ENCODE measurements around the gene ZNF19.

The ZNF19 gene

DNA sequence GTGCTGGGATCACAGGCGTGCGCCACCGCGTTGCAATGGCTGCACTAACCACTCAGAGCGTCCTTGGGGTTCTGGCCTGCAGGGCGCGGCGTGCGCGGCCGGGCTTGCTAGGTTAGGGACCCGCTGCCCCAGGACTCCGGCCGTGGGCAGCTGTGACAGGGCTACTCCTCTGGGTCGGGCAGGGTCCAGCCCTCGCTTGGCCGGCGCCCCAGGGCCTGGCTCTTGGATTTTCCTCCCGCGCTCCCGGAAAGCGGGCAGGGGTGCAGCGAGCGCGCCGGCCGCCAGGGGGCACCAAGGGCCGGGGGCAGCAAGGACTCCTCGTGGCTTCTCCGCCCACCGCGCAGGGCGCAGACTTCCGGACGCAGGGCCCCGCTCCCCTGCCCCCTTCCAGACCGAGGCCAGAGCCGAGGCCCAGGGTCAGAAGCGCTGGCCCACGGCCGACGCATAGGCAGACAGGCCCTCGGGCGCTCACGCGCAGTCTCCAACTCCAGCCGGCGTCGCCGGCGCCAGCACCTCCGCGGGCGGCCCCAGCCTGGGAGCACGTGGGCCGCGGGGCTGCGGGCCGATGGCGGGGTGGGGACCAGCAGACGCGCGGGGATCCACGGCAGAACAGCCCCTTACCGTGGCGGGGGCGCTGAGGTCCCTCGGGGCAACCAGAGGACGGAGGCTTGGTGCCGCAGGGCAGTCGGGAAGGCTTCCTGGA, 47.6 kb downstream of the ZNF19 start:
- no peak for DNase-seq (ENCODE audit: low spot score)

DNA sequence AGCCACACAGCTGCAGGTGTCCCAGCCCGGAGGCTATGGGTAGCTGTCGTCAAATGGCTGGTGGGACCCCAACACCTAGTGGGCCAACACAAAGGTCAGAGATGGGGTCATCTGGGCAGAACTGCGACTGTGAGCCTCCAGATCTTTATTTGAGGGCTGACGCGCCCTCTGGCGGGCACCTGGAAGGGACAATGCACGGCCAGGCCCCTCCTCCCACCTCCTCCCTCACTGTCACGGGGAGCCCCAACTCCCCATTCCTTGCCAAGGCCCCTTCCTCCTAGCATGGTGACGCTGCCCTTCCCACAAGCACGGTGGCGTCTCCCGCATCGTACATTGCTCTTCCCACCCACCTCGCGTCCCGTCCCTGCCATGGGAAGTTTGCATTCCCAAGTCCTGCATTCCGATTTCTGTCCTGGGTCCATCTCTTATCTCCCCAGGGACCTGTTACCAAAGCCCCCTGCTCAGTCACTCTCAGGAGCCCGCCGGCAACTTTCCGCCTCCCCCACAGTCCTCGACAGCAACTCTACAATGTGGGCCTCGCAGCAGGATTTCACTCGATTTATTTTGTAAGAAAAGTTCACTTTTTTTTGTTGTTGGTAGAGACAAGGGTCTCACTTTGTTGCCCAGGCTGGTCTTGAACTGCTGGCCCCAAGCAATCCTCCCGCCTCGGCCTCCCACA, 48.3 kb downstream of the ZNF19 start:
- DNase-seq (ENCODE audit: low spot score) = peak; percentile 47

DNA sequence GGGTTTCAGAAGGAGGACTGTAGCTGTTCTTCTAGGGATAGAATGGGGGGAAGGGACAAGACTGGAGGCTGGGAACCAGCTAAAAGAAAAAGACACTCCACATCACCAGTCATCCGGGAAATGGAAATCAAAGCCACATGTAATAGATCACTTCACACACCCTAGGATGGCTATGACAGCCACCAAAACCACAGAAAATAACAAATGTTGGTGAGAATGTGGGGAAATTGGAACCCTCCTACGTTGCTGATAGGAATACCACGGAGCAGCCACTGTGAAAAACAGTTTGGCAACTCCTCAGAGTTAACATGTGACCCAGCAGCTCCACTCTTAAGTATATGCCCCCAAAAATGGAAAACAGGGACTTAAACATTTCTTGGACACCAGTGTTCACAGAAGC, 49.6 kb downstream of the ZNF19 start:
- DNase-seq (ENCODE audit: low spot score) = no peak

DNA sequence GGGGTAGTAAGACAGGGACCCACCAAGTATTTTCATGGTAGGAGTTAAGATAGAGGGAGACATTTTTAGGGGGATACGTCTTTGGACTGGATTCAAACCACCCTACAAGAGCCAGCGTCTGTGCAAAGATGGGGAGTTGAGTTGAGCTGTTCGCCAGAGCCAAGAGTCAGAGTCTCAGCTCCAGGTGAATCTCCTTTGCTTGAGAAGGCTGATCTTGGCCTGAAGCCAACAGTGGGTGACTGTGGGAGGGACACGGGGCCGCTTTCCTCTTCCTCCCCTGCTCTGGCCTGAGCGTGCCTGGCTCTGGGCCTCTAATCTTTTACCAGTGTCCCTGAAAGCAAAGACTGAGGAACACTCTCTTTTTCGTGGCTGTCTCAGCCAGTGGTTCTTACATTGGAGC, 52.7 kb downstream of the ZNF19 start:
- no peak for DNase-seq (ENCODE audit: low spot score)

DNA sequence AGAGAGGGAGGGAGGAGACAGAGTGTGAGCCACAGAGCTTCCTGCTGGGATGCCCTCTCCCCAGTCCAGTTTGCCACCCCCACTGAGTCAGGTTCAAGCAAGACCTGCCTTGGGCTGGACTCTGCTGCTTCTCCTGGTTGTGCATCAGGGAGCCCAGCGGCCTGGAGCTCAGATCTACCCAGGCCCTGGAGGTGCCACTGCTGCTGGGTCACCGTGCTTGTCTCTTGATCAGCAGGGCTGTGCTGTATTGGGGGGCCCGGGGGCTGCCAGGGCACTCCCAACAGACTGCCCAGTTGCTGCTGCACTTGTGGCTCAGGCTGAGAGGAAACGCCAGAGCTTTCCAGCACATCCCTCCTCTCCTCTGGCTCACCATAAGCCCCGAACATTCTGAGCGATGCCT, 56.2 kb downstream of the ZNF19 start:
- no peak for DNase-seq (ENCODE audit: low spot score)

DNA sequence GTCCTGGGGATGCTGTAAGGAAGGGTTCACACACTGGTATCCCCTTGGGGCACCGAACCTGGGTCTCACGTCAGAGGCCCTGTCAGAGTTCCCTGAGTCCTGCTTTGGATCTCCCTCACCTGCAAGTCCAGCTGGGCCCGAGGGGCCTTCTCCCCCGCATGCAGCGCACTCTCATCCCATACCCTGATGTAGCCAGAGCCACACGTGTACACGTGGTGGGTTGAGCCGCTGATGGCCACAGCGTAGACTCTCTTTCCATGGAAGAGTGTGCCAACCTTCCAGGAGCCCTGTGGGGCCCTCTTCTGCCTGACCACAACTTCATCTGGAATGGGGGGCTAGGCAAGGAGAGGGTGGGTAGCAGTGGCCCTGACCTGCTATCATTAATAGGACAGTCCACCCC, 57.1 kb downstream of the ZNF19 start:
- DNase-seq (ENCODE audit: low spot score) = no peak

DNA sequence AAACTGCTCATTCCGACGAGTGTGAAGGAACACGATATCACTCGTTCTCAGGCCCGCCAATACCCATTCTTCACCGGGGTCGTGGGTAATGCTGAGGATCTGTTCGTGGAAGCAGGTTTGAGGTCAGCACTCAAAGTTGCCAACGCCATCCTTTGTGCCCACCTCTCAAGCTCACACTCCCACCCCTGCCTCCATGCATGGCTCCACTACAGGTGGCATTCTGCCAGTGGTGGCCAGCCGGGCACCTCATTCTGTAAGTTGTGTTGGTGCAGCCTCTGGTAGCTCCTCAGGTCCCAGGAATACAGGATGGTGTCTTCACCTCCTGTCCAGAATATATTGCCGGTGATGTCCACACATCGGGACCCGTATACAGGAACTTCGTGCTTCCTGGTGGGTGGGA, 57.9 kb downstream of the ZNF19 start:
- DNase-seq (ENCODE audit: low spot score) = no peak

DNA sequence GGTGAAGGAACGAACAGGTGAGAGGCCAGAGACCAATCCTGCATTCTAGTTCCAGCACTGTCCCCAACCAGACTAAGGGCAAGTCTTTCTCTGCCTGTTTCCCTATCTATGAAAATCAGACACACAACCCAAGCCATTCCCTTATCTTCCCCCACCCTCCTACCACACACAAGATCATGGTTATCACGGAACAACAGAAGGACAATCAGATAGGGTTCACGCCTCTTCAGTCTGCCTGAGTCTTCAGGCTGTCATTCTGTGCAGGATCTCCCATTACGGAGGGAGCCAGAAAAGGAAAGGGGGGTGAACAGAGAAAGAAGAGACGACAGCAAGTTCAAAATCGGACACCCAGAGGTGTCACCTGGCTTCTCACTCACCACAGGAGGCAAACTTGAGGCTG, 58.4 kb downstream of the ZNF19 start:
- no peak for DNase-seq (ENCODE audit: low spot score)

DNA sequence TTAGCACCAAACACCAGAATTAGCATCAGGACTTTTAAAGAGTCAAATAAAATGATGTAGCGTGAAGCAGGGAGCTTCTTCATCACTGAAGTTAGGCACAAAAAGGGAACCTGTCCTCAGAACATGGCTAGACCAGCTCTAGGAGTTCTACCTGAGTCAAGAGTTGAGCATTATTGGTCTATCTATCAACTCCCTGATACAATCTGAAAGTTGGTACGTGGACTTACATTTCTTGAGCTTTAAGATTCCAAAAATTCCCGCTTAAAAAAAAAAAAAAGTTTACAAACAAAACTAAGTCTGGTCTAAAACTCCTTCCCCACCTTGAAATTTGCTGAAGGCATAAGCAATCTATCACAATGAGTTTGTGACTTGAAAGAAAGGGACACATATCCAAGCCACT, 59.5 kb downstream of the ZNF19 start:
- DNase-seq (ENCODE audit: low spot score) = no peak

DNA sequence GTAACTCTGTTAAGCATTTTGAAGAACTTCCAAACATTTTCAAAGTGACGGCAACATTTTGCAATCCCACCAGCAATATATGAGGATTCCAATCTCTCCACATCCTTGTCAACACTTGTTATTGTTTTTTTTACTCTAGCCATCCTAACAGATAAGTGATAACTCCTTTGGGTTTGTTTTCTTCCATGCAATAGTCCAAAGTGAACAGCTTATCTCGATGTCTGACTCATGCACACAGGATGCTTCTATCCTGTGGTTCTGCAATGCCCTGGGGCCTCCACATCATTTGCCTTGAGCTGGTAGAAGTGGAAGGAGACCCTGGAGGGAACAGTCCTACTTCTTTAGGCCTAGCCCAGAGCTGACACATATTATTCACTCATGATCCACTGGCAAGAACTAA, 60.2 kb downstream of the ZNF19 start:
- no peak for DNase-seq (ENCODE audit: low spot score)

DNA sequence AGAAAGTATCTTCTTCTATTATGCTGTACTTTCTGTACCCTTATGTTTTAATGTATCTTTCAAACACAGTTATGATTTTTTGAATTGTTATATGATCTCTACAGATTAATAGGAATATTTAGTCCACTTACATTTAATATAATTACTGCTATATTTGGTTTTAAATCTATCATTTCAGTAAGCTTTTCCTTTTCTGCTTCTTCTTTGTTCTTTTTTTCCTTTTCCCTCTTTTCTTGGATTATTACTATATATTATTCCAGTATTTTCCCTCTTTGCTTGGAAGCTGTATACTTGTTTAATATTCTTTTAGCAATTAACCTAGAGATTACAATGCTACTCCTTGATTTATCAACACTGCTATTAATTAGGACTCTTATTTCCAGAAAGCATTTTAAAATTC, 60.7 kb downstream of the ZNF19 start:
- DNase-seq (ENCODE audit: low spot score) = no peak

DNA sequence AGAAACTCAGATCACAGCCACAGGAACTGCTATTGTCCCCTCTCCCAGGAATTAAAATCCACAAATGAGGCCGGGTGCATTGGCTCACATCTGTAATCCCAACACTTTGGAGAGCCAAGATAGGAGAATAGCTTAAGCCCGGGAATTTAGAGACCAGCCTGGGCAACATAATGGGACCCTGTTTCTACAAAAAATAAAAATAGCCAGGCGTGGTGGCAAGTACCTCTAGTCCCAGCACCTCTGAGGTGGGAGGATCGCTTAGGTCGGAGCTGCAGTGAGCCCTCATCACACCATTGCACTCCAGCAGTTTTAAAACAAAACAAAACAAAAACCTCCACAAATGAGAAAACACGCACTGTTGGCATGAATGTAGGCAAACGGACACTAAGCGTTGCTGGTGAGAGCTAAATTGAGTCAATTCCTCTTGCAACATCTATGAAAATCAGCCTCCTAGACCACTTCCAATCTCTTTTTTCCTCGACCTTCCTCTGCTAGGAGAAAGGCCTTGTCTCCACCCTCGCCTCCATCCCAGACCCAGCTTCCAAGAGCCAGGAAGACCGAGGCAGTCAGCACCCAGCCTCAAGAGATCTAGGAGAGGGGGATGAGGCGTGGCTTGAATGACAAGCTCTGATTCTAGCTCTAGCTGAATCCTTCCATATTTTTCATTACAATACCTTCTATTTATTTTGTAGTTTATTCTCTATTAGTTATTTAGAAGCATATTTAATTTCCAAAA, 62.1 kb downstream of the ZNF19 start:
- no peak for DNase-seq (ENCODE audit: low spot score)

DNA sequence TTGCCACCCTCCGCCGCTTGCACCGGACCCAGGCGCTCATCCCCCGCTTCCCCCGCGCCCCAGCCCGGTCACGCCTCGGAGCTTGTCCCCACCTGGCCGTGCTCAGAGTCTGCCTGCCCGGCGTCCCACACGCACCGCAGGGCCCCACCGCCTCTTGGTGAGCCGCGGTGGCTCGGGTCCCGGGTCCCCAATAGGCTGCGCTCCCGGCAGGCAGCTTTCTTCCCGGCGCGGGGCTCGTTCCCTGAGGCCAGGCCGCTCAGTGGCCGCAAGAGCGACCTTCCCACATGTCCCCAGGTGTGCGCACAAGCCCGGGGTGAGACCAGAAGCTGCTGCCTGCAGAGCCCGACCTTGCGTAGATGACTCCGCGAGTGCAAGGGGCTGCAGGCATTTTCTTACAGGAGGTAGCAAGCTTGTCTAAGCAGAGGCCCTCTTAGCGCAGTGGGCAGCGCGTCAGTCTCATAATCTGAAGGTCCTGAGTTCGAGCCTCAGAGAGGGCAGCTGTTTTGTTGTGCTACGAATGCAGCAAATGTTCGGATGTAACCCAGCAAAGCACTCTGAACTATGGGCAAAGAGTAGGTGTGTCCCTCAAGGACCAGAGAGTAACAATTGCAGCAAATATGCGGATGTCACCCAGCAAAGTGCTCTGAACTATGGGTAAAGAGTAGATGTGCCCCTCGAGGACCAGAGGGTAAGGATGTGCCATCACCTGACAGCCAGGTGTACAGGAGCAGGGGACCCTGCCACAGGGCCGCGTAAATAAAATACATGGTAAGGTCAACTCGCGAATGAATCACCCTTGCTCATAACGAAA, 62.9 kb downstream of the ZNF19 start:
- peak; percentile 67 for DNase-seq (ENCODE audit: low spot score)

DNA sequence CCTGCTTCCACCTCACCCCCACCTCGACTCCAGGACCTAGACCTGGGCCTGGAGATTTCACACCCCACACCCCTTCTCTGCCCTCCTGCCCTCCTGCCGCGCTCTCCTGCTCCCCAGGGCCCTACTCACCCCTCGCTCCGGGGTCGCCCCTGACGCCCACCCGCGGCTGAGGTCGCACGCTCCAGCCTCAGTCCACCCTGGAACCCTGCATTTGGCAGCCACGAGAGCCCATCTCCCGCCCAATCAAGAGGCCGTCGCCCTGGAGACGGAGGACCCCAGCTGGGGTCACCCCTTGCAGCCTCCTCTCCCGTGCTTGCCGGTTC, 63.4 kb downstream of the ZNF19 start:
- DNase-seq (ENCODE audit: low spot score) = no peak

DNA sequence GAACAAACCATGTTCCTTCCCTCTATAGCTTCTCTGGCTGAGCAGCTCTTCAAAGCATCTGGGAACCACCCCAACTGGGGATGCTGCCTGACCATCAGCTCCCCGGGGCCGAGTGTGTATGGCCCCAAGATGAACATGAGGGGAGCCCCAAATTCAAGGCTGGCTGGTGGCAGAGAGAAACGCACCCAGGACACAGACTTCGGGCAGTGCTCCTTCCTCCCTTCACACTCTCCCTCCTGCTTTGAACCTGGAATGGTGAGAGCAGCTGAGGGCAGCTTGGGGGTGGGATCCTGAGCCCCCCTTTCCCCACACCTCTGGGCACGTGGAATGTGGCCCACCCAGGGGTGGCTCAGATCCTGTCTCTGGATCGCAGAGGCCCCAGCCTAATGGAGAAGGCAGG, 64.5 kb downstream of the ZNF19 start:
- no peak for DNase-seq (ENCODE audit: low spot score)

DNA sequence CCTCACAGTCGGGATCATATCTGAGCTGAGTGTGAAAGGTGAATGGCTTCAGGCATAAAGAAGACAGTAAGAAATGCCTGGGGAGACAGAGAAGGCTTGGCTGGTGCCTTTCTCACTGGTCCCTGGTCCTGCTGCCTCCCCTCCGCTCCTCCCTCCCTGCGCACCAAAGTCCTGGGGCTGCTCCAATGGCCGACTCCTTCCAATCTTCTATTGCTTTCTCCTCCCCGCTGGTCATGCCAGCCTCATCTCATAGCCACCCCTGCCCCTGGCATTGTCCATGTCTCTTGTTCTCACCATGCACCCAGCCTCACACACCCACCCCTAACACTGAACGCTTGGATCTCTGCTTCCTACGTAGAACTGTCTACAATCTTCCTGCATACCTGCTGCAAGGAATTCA, 65.3 kb downstream of the ZNF19 start:
- no peak for DNase-seq (ENCODE audit: low spot score)

Data from D341Med (cell line).